B cell (primary cell): Measurements from ENCODE around the gene AFDN. TPM values are rescaled to one million over a fixed set of nuclear protein-coding genes. Genes with fewer than 3 reads are reported as not detected.

ENCODE experiments used
- ATAC-seq: fragments of 200-7000 bp; cut with Tn5 transposase; one replicate; pipeline ENCODE4 v1.10.0; 2021; ENCODE audit warnings: low read depth, mild to moderate bottlenecking, moderate number of reproducible peaks, moderate library complexity
- CTCF ChIA-PET: fragments of 350-600 bp; sonication (Branson Sonifier 250); formaldehyde crosslinking; loops from one replicate; lab custom pipeline; 2021; ENCODE audit warnings: antibody characterized with exemption, inconsistent platforms; lab: Charles Lee
- POLR2A ChIA-PET: fragments of 350-600 bp; sonication (Branson Sonifier 250); formaldehyde crosslinking; loops from one replicate; lab custom pipeline; 2021; ENCODE audit warnings: antibody characterized with exemption; lab: Charles Lee
- DNase-seq: peaks from one replicate; pipeline ENCODE4 v3.0.0; 2013
- H2AFZ ChIP-seq: 2 replicates; pipeline ENCODE4 v1.6.1; 2012; ENCODE audit warnings: mild to moderate bottlenecking, low read depth, low read length; ENCODE audit not compliant: insufficient read depth, poor library complexity, severe bottlenecking
- H3K27ac ChIP-seq, 2 donors: 1 replicate in 1 of 2; 2 replicates in 1 of 2; pipeline ENCODE4 v1.5.1; 2012 to 2013; ENCODE audit warnings: low read length in 2 of 2, mild to moderate bottlenecking in 2 of 2, moderate library complexity in 1 of 2
- H3K27me3 ChIP-seq, 4 experiments: fragments of 200-600 bp in 1 of 4; sonication (generic) in 1 of 4; replicated peaks in 1 of 4; 1 replicate in 2 of 4; 2 replicates in 2 of 4; pipeline versions ENCODE4 v1.6.1 to v1.7.0; 2013 to 2016; ENCODE audit warnings: low read length in 3 of 4, mild to moderate bottlenecking in 2 of 4, mixed read lengths in 1 of 4, moderate library complexity in 1 of 4; ENCODE audit not compliant: insufficient read depth in 4 of 4, control insufficient read depth in 3 of 4; ENCODE audit errors: control extremely low read depth in 1 of 4
- H3K36me3 ChIP-seq, 2 experiments: replicated peaks in 1 of 2; 1 replicate in 1 of 2; 2 replicates in 1 of 2; pipeline versions ENCODE4 v1.6.1 to v1.7.1; 2013; ENCODE audit warnings: low read length in 1 of 2; ENCODE audit not compliant: insufficient read depth in 2 of 2, control insufficient read depth in 1 of 2; ENCODE audit errors: control extremely low read depth in 1 of 2, extremely low read depth in 1 of 2
- H3K4me1 ChIP-seq, 2 donors: fragments of 200-600 bp in 1 of 2; sonication (generic) in 1 of 2; 1 replicate in 1 of 2; 2 replicates in 1 of 2; pipeline versions ENCODE4 v1.5.1 to v1.6.1; 2013 to 2017; ENCODE audit warnings: low read length in 2 of 2; ENCODE audit not compliant: control insufficient read depth in 2 of 2, insufficient read depth in 2 of 2
- H3K4me2 ChIP-seq: replicated peaks from 2 replicates; pipeline ENCODE3; 2012; ENCODE audit warnings: mild to moderate bottlenecking, low read depth, low read length; ENCODE audit not compliant: poor library complexity, severe bottlenecking
- H3K4me3 ChIP-seq, 5 experiments: fragments of 200-600 bp in 1 of 5; sonication (generic) in 1 of 5; 1 replicate in 3 of 5; 2 replicates in 2 of 5; pipeline versions ENCODE4 v1.5.1 to v1.7.0; 2011 to 2016; ENCODE audit warnings: low read length in 4 of 5, mild to moderate bottlenecking in 4 of 5, low read depth in 2 of 5, control low read depth in 1 of 5, moderate library complexity in 1 of 5; ENCODE audit not compliant: insufficient read depth in 1 of 5; ENCODE audit errors: control extremely low read depth in 1 of 5, extremely low read depth in 1 of 5
- H3K79me2 ChIP-seq: fragments of 200-600 bp; sonication (generic); one replicate; pipeline ENCODE4 v1.6.0; 2016; ENCODE audit warnings: low read length; ENCODE audit not compliant: control insufficient read depth, insufficient read depth
- H3K9ac ChIP-seq: fragments of 200-600 bp; sonication (generic); 2 replicates; pipeline ENCODE4 v1.6.1; 2017; ENCODE audit warnings: mild to moderate bottlenecking, low read length, moderate library complexity
- H3K9me3 ChIP-seq, 3 donors: one replicate each; pipeline versions ENCODE4 v1.6.1 to v1.7.1; 2013; ENCODE audit warnings: low read length in 2 of 3; ENCODE audit not compliant: control insufficient read depth in 2 of 3, insufficient read depth in 1 of 3; ENCODE audit errors: control extremely low read depth in 1 of 3
- H4K20me1 ChIP-seq: 2 replicates; pipeline ENCODE4 v1.6.0; 2012; ENCODE audit warnings: mild to moderate bottlenecking, low read length; ENCODE audit not compliant: insufficient read depth, control insufficient read depth, poor library complexity, severe bottlenecking
- H3K27ac Mint-ChIP-seq: one replicate; pipeline ENCODE4 v1.8.0; 2021; ENCODE audit warnings: mixed read lengths
- H3K27me3 Mint-ChIP-seq: one replicate; pipeline ENCODE4 v1.8.0; 2021; ENCODE audit warnings: mixed read lengths
- H3K4me1 Mint-ChIP-seq: one replicate; pipeline ENCODE4 v1.8.0; 2021; ENCODE audit warnings: mixed read lengths
- H3K4me3 Mint-ChIP-seq: one replicate; pipeline ENCODE4 v1.8.0; 2021; ENCODE audit warnings: mixed read lengths
- H3K9me3 Mint-ChIP-seq: one replicate; pipeline ENCODE4 v1.8.0; 2022; ENCODE audit warnings: mixed read lengths; ENCODE audit not compliant: insufficient read depth
- CTCF ChIP-seq: fragments of 200-600 bp; IDR thresholded peaks from one replicate; pipeline ENCODE4 v1.8.0; 2022; ENCODE audit warnings: antibody characterized with exemption, mild to moderate bottlenecking
- EZH2 ChIP-seq: IDR thresholded peaks from 2 replicates; pipeline ENCODE4 v1.6.1; 2012; ENCODE audit warnings: borderline replicate concordance, low read depth, mild to moderate bottlenecking, moderate library complexity, low read length; ENCODE audit not compliant: insufficient read depth, poor library complexity, severe bottlenecking
- WGBS: methylation state at CpG from one replicate; pipeline ENCODE4 v1.1.5; 2013; ENCODE audit warnings: missing lambda C conversion rate; ENCODE audit not compliant: insufficient coverage; 5-methylcytosine and 5-hydroxymethylcytosine counted together
- intact Hi-C: fragments of 100-400 bp; cut with micrococcal nuclease; formaldehyde crosslinking; loops from one replicate; pipeline ENCODE4 v1.10.0; 2022
- polyA plus RNA-seq: library from polyadenylated mRNA; depleted of rRNA; stranded (reverse); fragments of >200 nt; gene quantifications from 2 replicates; pipeline ENCODE4 v1.2.3, GENCODE V29; 2012
- total RNA-seq, 2 donors: library from RNA; stranded (reverse); fragments of 120-200 nt in 1 of 2; gene quantifications; 1 replicate in 1 of 2; 2 replicates in 1 of 2; pipeline versions ENCODE4 v1.2.3 to v1.2.4, GENCODE V29; 2013 to 2022

AFDN gene
- total and polyA plus RNA-seq, 2 donors (not counting 1 experiment from before 2014, with no cell fraction given) = 15.4 to 70.5 TPM

GRCh38 chr6:167815296-167815980 lies 11.3 kb upstream of the AFDN start:
- no peaks in the 10 kb centered on the region for H3K9me3 ChIP-seq
- no peak overlapping the region for H3K27ac ChIP-seq
- Mint-ChIP-seq H3K4me1 (no peaks in the 10 kb centered on the region), H3K4me3 (peak overlapping the region; percentile 65), H3K9me3 (no peaks in the 10 kb centered on the region), H3K27ac (no peak overlapping the region), H3K27me3 (peaks cover 58% of the 10 kb centered on the region)
- DNase-seq (no peak), ATAC-seq (no peak)
- H4K20me1 ChIP-seq = no peaks in the 10 kb centered on the region
- CTCF ChIA-PET = no interaction called here
- WGBS = 90% methylated on average over 23 of the region's 25 CpGs
- TF ChIP-seq CTCF (no peak), EZH2 (no peak)
- peaks cover 0 to 18% (median 2%) of the 10 kb centered on the region in 4 experiments for H3K27me3 ChIP-seq
- POLR2A ChIA-PET = no interaction called here
- intact Hi-C loops = no loop called here
- H3K79me2 ChIP-seq = no peaks in the 10 kb centered on the region
- no peak overlapping the region for H3K9ac ChIP-seq
- H3K4me2 ChIP-seq = no peak overlapping the region
- no peak overlapping the region for H2AFZ ChIP-seq
- H3K4me3 ChIP-seq = peak overlapping the region in 2 of 5 experiments; percentile 3 to 25
- H3K36me3 ChIP-seq = no peaks in the 10 kb centered on the region
- no peaks in the 10 kb centered on the region for H3K4me1 ChIP-seq

- no peak overlapping the region for H3K27ac ChIP-seq
- Mint-ChIP-seq H3K4me3 (no peak overlapping the region), H3K4me1 (no peaks in the 10 kb centered on the region), H3K27me3 (peaks cover 50% of the 10 kb centered on the region), H3K27ac (no peak overlapping the region), H3K9me3 (no peaks in the 10 kb centered on the region)
- H3K4me3 ChIP-seq = no peak overlapping the region
- H3K27me3 ChIP-seq = peaks cover 0 to 24% (median 3%) of the 10 kb centered on the region in 4 experiments
- H4K20me1 ChIP-seq = no peaks in the 10 kb centered on the region
- intact Hi-C loops = no loop called here
- H3K79me2 ChIP-seq = no peaks in the 10 kb centered on the region
- CTCF ChIA-PET = no interaction called here
- H3K4me2 ChIP-seq = no peak overlapping the region
- POLR2A ChIA-PET = no interaction called here
- ATAC-seq (no peak), DNase-seq (no peak)
- peaks cover 0 to 6% (median 0%) of the 10 kb centered on the region in 3 donors for H3K9me3 ChIP-seq
- H2AFZ ChIP-seq = no peak overlapping the region
- WGBS = 93% methylated on average over 2 of the region's 4 CpGs
- no peaks in the 10 kb centered on the region for H3K36me3 ChIP-seq
- H3K4me1 ChIP-seq = no peaks in the 10 kb centered on the region
- no peak overlapping the region for H3K9ac ChIP-seq
- no peak for TF ChIP-seq CTCF
- TF ChIP-seq EZH2 = no peak
Observed at GRCh38 chr6:167817016-167817415, 9.7 kb upstream of the AFDN start.
